Forelimb muscle (tissue), 1 donor: ENCODE data around the gene CALN1. TPM values are rescaled to one million over a fixed set of nuclear protein-coding genes. Genes with fewer than 3 reads are reported as not detected.
"Not testable (repeated sequence)": the region's sequence is repeated elsewhere in the genome, so short reads cannot be mapped to it uniquely, and the experiment has no call there.

Source experiments
- DNase-seq: peaks from one replicate; pipeline ENCODE4 v3.0.0-alpha.2; 2013; ENCODE audit warnings: low read depth
- polyA plus RNA-seq: library from polyadenylated mRNA; unstranded; fragments of 120-200 nt; gene quantifications from one replicate; pipeline ENCODE4 v1.2.1, GENCODE V29; 2013; ENCODE audit not compliant: insufficient read length

The CALN1 gene
- polyA plus RNA-seq, 1 donor: 1.6 TPM

DNA sequence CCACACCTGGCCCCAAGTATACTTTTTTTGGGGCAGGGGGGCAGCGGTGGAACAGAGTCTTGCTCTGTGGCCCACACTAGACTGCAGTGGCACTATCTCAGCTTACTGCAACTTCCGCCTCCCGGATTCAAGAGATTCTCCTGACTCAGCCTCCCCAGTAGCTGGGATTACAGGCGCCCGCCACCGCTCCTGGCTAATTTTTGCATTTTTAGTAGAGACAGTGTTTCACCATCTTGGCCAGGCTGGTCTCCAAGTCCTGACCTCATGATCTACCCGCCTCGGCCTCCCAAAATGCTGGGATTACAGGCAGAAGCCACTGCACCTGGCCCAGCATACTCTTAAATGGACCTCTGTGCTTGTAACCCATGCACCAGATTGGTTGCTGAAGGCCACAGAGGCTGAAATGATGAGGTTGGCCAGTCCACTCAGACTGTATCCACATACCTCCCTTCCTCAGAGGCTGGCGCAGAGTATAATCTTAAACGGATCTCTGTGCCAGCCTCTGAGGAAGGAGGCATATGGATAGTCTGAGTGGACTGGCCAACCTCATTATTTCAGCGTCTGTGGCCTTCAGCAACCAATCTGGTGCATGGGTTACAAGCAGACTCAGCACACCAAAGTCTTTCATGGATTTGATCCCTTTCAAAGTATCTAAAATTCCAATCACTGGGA is 3.0 kb downstream of the CALN1 start:
- no peak for DNase-seq

DNA sequence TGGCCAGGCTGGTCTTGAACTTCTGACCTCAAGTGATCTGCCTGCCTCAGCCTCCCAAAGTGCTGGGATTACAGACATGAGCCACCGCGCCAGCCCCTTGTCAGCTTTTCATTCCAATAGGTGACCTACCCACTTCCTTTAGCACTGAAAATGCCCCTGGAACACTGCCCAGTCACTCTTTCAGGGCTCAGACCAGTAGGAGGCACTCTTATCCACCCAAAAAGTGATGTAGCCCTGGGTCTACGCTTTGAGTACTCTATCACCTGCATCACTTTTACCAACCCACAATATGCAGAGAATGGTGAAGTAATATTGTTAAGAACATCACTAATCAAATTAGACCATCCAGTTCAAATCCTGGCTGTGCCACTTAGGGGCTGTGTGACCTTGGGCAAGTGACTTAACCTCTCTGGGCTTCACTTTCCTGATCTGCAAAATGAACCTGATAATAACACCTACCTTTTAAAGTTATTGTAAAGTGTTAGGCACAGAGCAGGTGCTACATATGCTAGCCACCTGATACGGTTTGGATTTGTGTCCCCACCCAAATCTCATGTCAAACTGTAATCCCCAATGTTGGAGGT is 5.2 kb downstream of the CALN1 start:
- no peak for DNase-seq

DNA sequence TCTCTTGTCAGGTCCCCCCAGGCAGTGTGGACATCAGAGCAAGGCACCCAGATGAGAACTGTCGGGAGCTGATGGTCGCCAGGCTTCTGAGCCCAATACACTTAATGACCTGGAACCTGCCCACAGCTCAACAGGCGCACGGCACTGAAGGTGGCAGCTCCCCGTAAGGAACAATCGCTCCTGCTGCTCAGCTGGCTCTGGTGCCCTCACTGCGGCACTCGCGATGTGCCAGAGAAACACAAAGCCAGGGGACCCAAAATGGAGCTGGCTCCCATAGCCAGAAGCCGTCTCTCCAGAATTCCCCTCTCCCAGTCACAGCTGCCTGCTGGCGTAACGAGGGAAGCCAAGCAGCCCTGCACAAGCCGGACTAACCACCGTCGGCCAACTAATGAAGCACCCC is 6.3 kb downstream of the CALN1 start:
- DNase-seq: no peak

DNA sequence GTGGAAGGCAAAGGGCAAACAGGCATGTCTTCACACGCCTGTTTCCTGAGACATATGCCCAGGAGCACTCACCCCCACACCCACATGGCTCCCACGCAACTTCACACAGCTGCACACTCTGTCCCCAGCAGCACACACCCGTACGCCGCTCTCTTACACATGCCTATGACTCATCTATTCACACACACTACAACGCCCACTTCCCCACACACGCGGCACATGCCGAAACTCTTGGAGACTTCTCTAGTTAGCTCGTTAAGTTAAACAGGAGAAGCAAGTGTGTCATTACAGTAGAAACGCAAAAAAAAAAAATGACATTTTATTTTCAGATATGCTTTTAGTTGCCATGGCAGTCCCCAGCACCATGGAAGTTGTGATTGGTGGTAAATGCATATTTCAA is 6.7 kb downstream of the CALN1 start:
- DNase-seq: no peak

DNA sequence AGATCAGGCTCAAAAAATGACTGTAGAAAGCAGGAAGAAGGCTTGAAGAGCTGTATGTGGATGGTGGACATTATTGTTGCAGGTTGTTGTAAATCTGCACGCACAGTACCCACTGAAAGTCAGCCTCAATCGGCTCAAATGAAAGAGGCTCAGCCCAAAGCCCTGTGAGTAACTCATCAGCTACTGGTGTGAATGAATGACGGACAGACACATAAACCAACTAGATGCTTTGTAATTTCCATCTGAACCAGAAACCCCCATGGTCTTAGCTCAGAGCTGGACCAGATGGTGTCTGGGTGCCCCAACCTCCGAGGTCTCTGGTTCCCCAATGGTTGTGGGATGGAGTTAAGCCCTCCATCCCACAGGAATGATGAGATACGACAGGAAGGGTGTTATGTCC is 7.4 kb downstream of the CALN1 start:
- DNase-seq: no peak

DNA sequence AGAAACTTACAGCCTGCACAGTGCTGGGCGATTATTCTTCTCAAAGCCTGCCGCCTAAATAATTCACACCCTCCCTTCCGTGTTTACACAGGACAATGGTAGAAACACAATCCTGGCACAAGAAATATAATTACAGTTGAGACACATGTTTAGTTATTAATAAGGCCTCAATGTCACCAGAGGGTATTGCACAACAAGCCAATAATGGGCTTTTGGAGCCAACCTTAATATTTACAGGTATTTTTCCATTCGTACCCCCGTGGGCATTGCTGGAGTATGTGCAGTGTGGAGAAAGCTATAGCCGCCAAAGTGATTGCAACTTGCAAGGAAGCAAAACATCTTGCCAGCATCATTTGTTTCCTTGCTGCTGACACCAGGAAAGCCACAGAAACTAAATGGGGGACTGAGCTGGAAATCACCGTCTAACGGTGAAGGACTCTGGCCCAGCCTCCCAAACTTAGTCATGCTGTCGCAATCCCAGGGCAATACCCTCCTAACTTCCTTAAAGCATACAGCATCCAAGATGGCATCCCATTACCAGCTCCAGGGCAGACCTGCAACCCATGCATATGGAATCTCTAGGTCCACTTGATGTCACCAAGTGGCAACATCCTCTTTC is 8.6 kb downstream of the CALN1 start:
- DNase-seq: no peak

DNA sequence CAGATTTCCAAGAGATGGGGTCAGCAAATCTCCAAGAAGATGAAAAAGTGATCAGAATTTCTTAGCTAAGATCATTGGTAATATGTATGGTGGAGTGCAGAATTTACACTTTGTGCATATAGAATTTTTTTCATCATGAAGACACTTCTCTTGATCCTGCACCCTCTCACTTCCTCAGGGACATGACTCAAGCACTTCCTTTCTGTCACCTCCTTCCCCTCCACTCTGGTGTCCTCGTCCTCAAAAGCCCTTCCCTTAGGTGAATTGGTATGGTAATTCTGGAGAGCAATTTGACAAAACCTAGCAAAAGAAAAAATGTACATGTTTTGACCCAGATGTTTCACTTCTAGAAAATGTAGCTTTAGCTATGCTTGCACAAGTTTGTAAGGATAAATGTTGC is 18.1 kb downstream of the CALN1 start:
- DNase-seq: no peak

DNA sequence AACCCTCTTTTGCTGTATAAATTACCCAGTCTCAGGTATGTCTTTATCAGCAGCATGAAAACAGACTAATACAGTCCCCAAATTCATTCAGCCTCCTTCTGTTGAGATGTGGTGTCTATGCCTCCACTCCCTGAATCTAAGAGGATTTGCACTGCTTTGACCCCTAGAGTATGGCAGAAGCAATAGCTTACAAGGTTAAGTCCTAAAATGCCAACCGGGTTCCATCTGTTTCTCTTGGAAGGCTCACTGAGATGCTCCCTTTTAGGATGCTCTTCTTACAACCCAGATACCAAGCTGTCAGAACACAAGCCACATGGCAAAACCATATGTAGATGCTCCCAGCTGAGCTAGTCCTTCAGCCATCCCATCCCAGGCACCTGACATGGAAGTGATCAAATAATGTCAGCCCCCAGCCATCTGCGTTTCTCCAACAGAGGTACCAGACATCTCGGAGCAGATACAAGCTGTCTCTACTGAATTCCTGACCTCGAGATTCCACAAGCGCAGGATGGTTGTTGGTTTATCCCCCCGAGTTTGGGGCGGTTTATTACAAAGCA is 20.2 kb downstream of the CALN1 start:
- DNase-seq: no peak

DNA sequence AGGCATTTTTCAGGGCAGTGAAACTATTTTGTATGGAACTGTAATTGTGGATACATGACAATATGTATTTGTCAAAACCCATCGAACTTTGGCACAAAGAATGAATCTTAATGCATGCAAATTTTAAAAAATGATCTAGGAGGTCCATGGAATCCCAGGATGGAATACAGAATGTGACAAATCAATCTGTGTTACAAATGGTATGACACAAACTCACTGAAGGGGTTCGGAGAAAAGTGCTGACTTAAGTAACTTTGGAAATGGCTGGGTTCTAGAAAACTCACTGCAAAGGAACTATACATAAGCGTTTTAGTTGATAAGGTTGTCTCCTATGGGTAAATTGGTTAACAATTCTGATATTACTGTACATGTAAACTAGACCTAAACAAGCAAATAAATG is 26.0 kb downstream of the CALN1 start:
- DNase-seq: no peak

DNA sequence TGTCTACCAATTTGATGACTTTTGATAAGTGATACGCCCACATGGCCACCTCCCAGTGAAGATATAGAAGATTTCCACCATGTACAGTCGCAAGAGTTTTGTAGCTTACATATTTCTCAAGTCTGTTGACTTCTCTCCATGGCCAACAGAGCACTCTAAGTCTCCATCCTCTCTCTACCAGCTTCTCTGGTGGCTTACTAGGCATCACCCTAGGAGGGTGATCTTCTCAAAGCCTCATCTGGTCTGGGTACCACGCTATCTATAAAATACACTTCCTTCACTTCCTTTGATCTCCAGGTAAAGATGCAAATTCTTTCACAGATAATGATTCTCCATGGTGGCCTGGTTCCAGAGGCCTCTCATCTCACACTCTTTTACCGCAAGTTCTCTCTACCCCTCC is 49.9 kb downstream of the CALN1 start:
- DNase-seq: no peak

DNA sequence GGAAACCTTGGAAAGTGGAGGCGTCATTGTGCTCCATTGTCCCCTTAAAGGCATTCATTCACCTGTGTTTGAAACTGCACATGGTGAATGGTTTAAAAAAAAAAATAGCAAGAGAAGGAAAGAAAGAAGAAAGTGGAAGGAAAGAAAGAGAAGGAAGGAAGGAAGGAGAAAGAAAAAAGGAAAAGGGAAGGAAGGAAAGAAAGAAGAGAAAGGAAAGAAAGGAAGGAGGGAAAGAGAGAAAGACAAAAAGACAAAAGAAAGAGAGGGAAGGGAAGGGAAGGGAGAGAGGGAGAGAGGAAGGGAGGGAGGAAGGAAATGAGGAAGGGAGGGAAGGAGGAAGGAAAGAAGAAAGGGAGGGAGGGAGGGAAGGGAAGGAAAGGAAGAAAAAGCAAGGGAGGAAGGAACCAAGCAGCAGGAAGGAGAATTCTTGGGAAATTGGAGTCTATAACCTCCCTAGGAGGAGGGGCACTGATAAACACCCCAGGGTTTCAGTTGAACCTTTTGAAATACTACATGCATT is 66.9 kb downstream of the CALN1 start:
- DNase-seq: no peak

DNA sequence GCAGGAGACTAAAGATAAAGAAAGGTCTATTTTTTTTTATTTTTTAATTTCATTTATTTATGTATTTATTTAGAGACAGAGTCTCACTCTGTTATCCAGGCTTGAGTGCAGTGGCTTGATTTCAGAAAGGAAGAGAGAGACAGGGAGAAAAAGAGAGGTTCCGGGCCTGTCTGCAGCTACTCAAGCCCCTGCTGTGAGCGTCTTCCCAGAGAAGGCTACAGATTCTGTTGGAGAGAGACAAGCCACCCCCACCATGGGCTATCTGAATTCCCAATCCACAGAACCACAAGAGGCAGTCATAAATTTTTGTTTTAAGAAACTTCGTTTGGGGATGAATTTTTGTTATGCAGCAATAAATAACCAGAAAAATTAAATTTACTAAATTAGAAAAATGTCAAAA is 68.1 kb downstream of the CALN1 start:
- no peak for DNase-seq

DNA sequence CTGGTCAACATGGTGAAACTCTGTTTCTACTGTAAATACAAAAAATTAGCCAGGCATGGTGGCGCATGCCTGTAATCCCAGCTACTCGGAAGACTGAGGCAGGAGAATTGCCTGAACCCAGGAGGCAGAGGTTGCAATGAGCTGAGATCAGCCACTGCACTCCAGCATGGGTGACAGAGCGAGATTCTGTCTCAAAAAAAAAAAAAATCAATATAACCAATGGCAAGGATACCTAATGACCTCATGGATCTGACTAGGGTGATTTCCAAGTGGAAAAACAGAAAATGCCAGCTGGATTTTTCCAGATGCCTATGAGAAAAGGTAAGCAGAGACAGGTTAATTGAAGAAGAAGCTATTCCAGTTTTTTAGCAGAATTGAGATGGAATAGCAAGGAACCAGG is 68.8 kb downstream of the CALN1 start:
- DNase-seq: not testable (repeated sequence)

DNA sequence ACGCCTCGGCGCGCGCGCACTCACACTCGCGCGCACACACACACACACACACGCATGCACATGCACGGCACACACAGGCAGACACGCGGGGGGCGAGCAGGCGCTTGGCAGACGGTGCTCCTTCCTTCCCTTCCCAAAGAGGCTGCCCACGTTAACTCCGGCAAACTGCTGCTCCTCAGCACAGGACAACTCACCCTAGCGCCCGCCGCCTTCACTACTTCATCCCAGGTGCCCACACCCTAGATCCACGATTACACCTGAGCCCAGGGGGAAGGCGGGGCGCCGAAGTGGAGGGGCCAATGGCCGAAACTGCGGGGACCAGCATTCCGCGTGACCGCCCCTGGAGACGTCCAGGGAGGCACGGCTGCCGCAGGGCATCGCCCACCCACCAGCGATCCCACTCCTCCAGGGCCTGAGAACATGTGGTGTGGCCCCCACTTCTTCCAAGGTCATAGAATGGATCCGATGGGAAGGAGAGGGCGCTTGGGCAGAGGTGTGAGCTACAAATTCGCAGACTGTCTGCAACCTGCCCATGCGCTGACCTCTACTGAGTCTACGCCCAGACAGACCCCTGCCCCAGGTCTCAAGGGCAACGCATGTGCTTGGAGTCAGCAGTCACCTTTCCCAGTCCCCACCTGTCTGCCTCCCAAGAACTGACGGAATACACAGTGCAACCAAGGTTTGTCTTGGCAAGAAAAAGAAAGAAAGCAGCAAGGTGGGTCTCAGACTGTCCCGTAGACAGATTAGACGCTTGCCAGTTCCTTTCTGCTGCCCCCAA is 74.6 kb downstream of the CALN1 start:
- DNase-seq: no peak

DNA sequence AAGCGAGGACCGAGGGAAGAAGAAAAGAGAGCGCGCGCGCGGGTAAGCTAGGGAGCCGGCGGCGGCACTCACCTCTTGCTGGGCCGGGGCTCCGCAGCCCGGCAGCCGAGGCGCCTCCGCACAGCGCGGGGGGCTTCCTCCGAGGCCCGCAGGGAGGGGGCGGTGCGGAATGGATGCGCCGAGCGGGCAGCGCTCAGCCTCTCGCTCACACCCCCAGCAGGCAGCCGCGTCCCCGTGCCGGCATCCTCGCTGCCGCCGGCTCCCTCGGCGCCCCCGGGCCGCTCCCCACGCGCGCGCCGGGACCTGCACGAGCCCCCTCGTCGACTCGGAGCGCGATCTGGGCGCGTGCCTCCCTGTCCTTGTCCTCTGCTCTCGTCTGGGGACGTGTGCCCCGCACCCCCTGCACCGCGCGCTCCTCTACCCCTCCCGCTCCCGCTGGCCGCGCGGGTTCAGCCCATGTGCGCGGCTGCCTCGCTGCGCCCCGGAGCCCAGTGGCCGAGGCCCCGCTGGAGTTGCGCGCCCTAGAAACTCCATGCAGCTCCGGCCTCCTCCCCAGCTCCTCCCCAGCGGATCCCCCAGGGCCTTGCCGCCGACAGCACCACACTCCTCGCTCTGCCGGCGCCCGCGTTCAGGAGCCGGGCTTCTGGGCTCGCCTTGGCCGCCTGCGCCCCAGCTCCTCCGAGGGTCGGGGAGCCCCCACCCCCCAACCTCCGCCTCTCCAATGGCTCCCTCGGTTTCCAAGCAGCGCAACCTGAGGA is 75.3 kb downstream of the CALN1 start:
- DNase-seq: no peak

DNA sequence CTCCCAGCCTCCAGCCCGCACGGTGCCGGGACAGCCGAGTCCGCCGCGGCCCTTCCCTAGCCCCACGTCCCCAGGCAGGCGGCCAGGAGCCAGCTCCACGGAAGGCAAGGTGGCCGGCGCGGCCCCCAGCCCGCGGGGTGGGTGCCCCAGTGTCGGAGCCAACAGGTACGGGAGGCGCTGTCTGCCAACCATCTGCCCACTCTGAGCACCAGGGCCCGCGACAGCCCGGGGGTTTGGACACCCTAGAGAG is 75.8 kb downstream of the CALN1 start:
- DNase-seq: no peak

DNA sequence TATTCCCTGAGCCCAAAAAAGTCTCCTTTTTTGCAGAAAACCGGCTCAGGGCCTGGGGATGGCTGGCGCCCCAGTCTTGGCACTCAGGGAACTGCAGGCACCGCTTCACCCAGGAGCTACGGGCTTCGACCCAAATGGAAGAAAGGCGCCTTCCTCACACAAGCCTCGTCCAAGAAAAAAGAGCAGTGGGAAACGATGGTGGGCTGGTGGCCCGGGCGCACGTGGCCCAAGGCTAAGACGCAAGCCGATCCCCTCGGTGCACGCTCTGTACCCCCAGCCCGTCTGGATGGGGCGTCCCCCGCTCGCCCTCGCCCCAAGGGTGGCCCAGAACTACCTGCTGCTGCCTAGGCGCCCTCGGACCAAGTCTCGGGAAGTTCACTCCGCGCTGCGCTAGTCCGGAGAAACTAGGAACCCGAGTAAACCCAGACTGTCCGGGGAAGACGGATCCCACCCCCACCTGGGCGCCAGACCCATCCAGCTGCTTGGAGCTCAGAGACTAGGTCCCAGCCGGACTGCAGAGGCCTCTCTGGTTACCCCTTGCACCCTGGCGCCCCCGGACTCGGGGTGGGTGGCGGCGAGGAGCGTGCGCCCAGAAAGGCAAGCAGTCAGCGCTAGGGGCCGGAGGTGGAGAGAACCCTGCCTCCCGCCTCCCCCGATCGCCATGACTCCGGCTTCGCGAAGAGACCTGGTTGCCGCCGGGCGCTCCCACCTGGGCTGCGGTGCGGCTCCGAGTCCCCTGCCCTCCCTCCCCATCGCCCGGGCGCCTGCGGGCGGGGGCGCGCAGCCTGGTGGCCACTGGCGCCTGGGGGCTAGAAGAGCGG is 76.4 kb downstream of the CALN1 start:
- DNase-seq: no peak

DNA sequence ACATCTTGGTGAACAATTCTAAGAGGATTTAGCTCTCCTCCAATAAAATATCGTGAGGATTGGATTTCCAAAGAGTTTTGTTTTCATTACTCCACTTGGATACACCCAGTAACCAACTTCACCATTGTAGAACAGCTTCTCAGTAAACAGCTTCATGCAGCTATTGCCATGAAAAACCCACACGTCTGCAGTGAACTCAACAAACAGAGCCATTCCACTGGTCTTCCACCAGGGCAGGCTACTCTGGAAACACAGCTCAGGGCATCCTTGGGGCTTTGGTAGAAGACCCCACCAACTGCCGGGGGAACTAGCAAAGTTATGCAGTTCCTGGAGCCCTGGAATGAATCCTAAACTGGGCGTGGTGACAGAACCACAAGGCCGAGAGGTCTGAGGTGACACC is 77.4 kb downstream of the CALN1 start:
- no peak for DNase-seq

DNA sequence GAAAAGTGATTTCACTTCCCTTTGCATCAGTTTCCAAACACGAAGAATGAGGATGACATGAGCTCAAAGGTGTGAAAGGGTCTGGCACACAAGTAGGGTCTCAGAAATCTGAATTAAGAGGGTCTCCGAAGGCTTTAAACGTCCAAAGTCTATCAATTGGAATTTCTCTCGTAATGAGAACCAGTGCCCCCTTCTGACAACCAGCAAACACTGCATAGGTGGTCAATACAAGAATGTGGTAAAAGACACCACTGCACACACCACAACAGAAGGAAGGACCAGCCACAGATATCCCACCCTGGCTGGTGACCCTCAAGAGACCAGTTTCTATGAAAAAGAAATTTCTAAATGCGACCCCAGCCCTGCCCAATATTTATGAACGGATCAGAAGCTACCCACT is 78.1 kb downstream of the CALN1 start:
- no peak for DNase-seq

DNA sequence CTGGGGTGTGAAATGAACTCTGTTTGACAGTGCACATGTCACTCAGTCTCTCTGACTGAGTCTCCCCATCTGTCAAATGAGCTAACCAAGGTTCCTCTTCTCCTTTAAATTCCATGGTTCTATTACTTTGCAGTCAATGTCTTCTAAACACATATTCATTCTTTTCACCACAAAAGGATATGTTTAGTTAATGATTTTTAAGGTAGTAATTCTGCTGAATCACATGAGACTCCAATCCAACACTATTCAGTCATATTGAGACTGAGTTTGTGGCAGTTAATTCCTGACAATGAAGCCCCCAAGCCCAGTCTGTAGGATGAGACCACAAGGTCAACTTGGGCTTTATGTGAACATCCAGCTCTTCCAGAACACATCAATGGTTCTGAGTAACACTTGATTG is 85.3 kb downstream of the CALN1 start:
- DNase-seq: no peak

DNA sequence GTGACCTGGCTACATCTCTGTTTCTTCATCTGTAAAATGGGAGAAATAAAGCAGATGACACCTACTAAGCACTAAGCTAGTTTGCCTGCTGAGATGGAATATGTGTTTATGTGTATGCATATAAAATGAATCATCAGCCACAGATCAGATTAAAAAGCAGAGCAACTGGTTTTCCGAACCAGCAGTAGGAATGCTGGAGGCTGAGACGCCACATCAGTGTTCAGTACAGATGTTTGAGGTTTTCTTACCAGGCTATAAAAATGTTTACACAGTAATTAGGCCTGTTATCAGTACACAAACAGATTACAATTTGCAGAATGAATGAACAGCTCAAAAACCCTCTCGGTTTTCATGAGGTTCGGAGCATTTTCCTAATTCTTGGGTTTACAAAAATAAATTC is 85.8 kb downstream of the CALN1 start:
- no peak for DNase-seq
